NCI-H2107 treated with DMSO at 0.1 percent for 48 hours (cell line): ENCODE data around the gene TCF4.
A peak's percentile ranks its signal among the peaks of the same experiment; 100 is the strongest.

ENCODE experiments used
- DNase-seq: peaks from one replicate; lab custom pipeline; 2025; ENCODE audit not compliant: unreplicated experiment; lab: John Stamatoyannopoulos, UW

The TCF4 gene

DNA sequence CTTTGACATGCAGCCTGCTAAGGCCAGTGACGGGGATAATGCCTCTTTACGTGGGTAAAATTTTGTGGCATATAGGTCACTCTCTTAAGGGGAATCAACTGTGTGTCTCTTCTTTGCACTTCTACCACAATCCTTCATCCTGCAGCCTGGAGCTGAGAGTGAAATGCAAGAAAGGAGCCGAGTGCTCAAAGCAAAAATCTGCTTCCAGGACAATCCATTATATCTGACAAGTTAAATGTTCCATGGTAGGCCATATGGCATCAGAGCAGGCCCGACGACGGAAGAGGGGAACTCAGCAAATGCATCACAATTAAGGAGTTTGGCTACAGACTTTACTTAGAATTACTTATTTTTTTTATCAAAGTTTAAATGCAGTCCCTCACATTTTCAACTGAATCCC, 171.2 kb downstream of the TCF4 start:
- no peak for DNase-seq

DNA sequence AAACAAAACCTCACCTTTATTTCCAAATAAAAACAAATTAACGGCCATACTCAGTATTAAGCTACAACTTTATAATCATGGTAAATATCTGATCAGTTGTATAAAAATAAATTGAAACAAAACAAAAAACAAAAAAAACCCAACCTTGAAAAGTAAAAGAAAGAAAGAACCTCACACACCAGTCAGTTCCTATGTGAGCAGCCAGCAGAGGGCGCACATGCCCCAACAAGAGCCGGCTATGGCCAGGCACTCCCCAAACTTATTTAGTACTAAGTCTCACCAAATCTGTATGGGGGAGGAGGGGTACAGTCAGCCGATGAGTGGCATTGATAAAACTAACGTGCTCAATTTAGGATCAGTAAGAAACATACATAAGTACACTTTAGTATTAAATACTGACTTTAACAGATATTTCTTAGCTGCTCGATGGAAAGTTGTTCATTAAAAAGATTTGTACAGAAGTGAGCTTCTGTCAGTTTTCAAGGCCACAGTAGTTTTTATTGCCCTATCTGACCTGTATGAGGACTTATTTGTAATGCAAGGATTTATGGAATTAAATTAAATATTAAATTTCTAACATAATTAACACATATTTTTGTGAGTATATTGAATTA, 172.6 kb downstream of the TCF4 start:
- peak; percentile 89 for DNase-seq

GRCh38 chr18:55414475-55414874, 173.5 kb downstream of the TCF4 start:
- no peak for DNase-seq

DNA sequence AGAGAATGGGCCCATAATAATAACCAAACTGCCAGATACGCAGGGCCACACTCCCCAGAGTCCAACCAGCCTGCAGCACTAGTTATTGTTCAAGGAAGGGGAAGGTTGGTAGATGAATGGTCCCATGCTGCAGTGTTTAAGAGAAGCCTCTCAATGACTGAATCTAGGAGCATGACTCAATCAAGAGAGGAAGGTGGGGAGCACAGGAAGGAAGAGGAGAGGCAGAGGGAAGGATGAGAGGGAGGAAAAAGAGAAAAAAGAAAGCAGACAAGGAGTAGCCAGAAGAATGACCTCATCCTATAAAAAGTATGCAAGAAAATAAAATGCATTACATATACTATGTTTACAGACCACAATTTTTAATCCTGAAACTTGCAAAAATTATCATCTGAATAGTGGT, 174.5 kb downstream of the TCF4 start:
- no peak for DNase-seq

DNA sequence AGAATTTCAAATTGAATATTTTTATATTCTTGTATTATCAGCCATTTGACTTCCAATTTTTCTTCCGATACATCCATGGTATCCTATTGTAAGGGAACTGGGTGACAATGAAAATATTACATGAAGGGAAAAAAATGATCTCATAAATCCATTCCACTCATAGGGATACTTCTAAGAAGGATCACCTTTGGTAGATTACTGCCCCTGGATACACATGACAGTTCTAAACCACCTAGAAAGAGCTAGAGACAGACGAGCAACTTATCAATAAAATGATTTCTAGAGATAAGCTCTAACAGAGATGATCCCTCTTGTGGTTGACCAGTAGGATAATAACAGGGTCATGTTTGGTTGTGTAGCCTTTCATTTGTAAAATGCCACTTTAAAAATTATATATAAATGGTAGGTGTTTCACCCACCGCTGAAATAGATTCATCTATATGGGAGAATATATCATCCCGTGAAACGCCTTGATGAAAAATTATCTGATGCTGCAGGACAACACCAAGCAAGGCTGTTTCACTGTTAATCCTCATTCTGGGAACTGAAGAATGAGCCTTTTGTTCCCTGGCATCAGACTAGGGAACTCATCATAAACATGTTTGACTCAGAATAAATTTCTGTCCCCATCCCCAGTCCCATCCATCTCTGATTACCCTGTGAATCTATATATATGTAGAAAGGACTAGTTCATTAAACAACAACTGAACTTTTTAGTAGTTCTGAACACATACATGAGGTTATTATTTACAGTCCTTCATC, 180.0 kb downstream of the TCF4 start:
- DNase-seq = no peak

DNA sequence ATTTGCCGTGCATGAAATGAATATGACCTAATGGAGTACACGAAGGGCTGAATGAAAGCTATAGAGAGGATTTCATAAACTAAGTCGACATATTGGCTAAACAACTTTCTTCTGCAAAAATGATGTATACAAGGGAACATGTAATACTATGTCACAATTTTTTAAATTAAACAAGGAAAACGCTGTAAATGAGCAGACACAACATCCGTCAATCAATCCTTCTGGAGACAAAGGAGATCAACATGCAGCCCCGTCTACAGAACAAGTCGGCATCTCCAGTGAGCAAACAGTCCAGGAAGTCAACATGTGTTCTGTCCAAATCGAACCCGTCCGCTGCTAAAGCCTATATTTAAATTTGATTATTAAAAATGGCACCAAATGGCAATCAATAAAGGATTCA, 180.8 kb downstream of the TCF4 start:
- DNase-seq = peak; percentile 85

DNA sequence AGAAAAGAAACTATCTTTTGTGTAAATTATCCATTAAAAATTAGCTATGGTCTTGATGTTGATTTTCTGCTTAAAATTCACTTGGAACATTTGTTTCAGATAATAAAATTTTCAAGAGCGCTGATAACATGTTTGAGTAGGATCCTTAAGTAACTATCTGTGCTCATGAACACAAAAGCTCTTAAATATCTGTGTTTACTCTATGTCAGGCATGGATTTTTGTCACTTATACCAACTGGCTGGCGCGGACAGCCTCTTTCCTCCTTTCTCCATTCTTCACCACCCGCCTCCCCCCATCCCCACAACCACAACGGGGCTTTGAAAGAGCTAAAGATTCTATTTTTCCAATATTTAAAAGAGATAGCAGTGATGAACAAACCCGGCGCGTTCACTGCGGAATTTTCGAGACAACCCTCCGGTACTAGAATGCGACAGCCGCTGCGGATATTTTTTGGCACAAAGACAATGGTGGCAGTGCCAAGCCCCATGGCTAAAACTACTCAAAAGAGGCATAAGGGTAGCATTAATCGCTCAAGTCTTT, 181.5 kb downstream of the TCF4 start:
- peak; percentile 84 for DNase-seq

DNA sequence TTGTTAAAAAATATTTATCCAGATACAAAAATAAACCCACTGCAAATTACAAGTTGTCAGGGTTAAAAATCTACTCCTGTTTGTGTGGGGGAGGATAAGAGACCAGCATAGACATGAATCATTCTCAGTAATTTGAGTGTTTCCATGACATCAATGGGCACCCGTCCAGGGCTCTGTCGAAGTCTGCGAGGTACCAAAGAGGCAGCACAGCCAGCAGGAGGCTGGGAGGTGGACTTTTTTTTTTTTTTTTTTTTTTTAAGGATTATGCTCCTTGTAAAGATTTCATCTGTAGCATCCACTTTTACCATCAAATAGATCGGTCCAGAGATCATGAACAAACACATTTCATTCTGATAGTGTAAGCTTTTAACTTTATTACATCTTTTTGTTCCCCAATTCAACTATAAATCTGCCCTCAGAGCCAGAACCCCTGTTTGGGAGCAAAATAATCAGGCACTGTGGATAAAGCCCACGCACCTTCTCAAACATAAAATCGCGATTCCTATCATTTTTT, 182.0 kb downstream of the TCF4 start:
- peak; percentile 94 for DNase-seq

DNA sequence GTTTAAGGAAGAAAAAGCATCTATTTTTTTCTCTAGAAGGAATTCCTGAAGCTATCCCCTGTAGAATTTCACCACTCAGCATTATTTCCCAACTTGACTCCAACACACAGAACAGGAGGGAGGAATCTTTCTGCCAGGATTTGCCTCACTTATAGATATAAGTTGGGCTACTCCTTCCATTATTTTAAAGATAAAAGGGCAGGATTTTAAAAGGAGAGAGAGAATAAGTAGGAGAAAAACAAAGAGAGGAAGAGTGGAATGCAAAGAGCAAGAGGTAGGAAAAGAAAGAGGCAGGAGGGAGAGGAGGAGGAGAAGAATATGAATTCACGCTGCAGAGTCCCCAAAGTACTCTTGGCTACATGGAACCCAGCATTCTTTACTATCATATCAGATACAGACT, 182.5 kb downstream of the TCF4 start:
- peak; percentile 82 for DNase-seq

DNA sequence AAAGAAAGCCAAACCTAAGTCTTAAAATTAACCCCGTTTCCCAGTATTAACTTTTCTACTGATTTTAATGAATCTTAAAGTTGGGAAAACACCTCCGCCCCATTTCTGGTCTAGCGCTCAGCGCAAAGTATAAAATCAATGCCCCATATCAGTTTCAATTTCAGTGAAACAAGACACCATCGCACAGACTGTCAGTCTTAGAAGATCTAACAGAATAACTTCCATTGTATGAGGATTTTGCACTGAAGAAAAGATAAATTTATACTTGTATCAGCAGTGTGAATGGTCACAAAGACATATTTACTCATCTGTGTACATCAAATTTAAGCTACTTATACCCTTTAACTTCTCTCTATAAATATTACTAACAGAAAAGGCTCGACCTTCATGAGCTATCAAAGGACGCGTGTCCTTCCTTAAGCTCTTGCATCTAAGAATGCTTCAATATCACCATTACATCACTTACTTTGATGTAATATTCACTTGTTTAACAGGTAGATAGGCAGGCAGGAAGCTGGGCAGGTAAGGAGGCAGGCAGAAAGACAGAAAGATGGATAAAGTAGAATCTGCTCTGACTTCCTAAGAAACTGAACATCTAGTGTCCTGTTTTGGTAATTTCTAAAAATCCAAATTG, 183.0 kb downstream of the TCF4 start:
- peak; percentile 38 for DNase-seq

DNA sequence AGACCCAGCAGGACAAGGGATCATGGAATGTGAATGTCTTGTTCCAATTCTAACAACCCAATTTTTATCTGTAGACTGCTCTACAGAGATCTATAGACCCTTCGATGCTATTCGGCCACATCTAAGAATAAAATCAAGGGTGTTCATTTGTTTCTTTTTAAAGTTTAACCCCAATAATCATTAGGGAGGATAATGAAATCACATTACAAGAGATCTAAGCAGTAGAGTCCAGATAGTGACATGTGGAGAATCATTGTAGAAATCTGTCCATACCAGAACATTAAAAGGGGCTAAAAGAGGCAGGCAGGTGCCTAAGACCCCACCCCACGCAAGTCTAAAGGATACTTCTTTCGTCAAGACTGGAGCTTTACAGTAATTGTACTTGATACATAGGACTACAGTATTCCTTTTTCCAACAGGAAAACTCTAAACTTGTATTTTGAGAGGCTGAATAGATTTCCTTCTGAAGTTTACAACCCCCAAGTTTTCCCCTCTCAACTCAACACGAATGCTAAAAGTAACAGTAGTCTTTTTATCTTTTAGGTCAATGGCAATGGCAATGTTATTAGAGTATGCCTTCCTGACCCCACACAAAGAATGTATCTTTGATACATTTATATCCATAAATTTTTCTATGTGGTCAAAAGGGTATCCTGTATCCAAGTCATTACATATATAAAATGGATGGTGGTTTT, 183.7 kb downstream of the TCF4 start:
- DNase-seq = no peak

DNA sequence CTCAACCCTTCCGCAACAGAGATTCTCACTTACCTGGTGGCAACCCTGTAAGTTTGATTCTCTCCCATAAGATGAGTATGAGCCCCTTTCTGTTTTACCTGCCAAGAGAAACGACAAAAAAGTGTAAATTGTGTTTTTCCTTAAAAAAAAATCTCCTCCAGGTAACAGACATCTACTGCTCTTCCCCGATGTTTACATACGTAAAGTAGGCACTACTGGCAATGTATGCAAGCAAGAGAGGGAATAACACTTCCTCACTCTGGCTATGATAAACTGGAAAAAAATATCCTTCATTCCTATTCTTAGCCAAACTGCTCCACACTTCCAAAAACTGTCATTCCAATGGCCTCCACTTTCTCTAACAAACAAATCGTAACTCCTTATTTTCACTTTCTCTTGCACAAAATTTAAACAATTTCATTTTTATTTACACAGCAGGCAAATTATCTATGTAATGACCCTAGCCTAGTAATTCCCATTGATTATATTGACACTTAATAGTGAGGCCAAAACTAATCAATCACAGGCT, 184.5 kb downstream of the TCF4 start:
- no peak for DNase-seq

DNA sequence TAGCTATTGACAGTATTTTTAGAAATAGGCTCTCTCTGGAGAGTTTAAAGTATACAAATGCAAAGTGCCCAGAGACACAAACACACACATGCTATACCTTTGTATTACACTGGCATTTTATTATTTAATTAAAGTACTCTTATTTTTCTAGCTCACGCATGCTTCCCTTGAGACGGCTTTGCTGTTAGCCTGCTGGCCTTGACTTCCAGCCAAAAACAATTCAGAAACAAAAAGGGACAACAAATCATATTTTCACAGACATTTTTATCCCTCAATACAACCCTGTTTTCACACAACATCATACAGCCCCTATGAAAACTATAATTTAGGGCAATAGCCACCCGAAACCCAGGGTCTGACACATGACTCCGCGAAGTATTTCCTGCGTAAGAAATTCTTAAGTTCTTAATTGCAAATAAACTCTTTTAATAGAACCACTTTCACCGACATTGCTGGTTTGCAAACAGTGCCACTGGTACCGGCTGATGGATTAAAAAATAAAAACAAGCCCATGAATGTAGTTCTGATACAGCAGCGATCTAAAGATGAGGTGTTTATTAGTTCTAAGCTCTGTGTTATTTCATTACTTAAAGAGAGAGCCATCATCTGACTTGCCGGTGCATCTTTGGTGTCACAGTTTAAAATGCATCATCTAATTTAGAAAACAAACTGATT, 185.1 kb downstream of the TCF4 start:
- no peak for DNase-seq

DNA sequence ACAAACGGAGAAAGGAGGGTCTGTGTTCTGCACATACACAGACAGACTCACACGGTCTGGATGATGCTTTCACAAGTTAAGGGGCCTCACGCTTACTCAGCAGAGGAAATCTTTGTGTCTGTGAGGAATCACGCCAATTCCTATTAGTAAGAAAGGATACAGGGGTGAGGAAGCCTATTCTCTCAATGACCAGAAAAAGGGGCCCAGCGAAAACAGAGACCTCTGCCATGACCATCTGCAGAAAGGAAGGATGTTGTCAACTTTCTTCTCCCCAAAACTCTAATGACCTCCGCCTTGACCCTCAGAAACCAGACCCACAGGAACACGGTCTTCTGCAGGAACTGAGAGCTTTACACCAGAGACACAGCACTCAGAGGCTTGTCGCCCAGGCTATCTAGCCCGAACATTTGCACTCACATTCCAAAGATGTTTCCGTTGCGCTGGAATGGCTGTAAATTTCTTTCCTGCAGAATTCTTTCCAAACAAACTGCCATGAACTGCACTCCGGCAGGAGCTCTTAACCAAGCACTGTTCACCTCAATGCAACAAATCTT, 186.3 kb downstream of the TCF4 start:
- DNase-seq = no peak

- no peak for DNase-seq
These were observed 187.1 kb downstream of the TCF4 start for GRCh38 chr18:55400590-55401541.

GRCh38 chr18:55400081-55400480, 187.9 kb downstream of the TCF4 start:
- DNase-seq = no peak

GRCh38 chr18:55398858-55399257, 189.1 kb downstream of the TCF4 start:
- DNase-seq = no peak

- no peak for DNase-seq
These were observed 191.0 kb downstream of the TCF4 start for GRCh38 chr18:55396979-55397378.

DNA sequence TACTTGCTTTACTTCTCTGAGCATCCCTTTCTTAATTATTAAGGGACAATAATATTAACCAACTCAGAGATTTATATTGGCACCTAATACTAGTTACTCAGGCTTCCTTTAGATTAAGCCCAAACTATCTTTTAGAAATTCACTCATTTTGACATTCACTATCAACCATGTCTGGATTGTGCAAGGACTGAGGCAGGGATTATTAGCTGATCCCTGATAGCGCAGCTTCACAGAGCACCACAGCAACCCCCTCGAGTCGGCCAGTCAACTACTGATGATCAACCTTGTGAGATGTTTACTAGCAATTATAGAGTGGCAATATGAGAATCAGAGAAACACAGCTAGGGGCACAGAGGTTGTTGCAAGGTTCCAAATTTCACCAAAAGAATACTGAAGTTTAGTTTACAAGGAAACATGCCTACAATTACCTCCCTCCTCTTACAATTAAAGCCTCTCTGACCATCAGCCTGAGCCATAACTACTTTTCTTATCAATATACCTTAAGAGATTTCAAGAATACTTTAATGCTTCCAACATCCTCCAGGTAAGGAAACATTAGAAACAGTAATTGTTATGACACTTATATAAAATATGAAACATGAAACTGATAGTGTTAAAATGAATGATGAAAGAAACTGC, 191.6 kb downstream of the TCF4 start:
- DNase-seq = no peak
